Stimulated activated naive CD8-positive, alpha-beta T cell treated with anti-CD3 and anti-CD28 coated beads, Interleukin-15, Interleukin-2, amounts not matched to agents 100 U/mL and 50 U/mL, for 24 hours (primary cell): ENCODE results near the gene CSNK1G1.

Experiments
- ATAC-seq: fragments of 150-1000 bp; cut with Tn5 transposase; one replicate; pipeline ENCODE4 v1.10.0; 2021
- DNase-seq: peaks from one replicate; pipeline ENCODE4 v3.0.0; 2021

CSNK1G1 gene

DNA sequence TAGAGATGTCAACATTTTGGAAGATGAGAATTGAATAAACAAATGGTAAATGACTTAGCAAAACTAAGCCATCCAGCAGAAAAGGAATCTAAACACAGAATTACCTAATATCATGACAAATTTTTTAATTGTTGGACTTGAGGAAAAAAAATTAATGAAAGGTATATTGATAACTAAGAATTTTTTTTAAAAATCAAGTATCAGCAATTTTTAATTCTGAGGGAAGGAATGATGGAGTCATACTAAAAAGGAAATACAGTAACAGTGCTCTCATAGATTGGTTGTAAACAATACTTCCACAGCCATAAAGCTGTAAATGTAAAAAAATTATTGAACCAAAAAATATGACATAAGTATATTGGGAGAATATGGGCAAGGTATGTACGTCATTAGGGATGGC is 68.0 kb downstream of the CSNK1G1 start:
- DNase-seq (no peak), ATAC-seq (no peak)

GRCh38 chr15:64286473-64286872 is 69.5 kb downstream of the CSNK1G1 start:
- ATAC-seq (no peak), DNase-seq (no peak)

DNA sequence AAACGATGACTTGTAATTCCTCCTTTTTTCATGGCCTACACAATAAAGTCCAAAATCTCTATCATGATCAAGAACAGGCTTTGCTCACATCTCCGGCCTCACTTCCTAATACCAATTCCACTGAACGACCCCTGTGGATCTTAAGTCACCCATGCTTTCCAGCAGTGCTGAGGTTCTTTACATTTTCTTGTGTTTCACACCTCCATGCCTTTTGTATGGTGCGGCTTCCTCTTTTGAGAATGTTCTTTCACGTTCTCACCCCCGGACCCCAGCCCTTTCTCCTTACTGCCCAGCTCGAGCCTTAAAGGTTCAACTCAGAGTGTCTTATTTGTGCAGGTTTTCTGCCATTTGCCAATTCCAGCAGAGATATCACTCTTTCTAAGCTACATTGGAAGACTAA is 70.1 kb downstream of the CSNK1G1 start:
- ATAC-seq (no peak), DNase-seq (no peak)

GRCh38 chr15:64285150-64285549 is 70.8 kb downstream of the CSNK1G1 start:
- no peak for ATAC-seq

GRCh38 chr15:64284042-64284441 is 71.9 kb downstream of the CSNK1G1 start:
- DNase-seq: no peak
- no peak for ATAC-seq

More at GRCh38 chr15:64285150-64285549, 70.8 kb downstream of the CSNK1G1 start:
- DNase-seq: no peak

- DNase-seq (no peak), ATAC-seq (no peak)
These were observed 73.3 kb downstream of the CSNK1G1 start for GRCh38 chr15:64282701-64283100.

- ATAC-seq (no peak), DNase-seq (no peak)
These were observed 76.8 kb downstream of the CSNK1G1 start for GRCh38 chr15:64279131-64279530.

DNA sequence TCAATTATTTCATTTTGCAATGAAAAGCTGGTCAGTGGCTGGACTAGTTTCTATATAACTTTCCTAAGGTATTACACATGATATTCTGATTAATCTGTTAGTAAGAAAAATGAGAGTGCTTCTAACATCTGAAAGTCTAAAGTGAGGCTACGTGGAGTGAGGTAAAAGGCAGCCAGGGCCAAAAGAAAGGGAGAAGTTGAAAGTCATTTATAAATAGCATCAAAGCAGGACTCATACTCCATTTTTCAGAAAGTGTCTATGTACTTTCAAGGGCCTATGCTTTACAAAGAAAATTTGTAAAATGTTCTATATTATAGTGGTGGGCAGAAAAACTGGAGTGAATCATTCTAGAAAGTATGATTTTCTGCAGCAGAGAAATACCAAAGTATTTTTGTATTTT is 80.0 kb downstream of the CSNK1G1 start:
- ATAC-seq: no peak
- DNase-seq: no peak

GRCh38 chr15:64274341-64274950 is 81.5 kb downstream of the CSNK1G1 start:
- no peak for DNase-seq
- ATAC-seq: no peak

DNA sequence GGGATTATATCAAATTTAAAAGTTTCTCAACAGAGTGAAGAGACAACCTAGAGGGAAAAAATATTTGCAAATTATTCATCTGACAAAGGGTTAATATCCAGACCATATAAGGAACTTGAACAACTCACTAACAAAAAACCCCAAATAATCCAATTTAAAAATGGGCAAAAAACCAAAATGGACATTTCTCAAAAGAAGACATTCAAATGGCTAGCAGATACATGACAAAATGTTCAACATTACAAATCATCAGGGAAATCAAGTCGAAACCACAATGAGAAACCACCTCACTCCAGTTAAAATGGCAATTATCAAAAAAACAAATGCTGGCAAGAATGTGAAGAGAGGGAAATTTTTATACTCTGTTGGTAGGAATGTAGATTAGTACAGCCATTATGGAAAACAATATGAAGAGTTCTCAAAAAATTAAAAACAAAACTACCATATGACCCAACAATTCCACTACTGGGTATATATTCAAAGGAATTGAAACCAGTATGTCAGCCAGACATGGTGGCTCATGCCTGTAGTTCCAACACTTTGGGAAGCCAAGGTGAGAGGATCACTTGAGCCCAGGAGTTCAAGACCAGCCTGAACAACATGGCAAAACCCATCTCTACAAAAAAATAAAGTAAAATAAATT is 88.5 kb downstream of the CSNK1G1 start:
- no peak for DNase-seq
- peak; percentile 74 for ATAC-seq

DNA sequence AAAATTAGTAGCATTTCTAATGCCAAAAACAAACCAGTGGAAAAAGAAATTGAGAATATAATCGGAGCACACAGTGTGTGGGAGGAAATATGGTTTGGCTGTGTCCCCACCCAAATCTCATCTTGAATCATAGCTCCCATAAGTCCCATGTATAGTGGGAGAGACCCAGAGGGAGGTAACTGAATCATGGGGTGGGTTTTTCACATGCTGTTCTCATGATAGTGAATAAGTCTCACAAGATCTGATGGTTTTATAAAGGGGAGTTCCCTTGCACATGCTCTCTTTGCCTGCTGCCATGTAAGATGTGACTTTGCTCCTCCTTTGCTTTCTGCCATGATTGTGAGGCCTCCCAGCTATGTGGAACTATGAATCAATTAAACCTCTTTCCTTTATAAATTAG is 90.8 kb downstream of the CSNK1G1 start:
- ATAC-seq (peak; percentile 82), DNase-seq (peak; percentile 26)

- no peak for ATAC-seq
- DNase-seq: no peak
These were observed 91.5 kb downstream of the CSNK1G1 start for GRCh38 chr15:64264502-64264901.

DNA sequence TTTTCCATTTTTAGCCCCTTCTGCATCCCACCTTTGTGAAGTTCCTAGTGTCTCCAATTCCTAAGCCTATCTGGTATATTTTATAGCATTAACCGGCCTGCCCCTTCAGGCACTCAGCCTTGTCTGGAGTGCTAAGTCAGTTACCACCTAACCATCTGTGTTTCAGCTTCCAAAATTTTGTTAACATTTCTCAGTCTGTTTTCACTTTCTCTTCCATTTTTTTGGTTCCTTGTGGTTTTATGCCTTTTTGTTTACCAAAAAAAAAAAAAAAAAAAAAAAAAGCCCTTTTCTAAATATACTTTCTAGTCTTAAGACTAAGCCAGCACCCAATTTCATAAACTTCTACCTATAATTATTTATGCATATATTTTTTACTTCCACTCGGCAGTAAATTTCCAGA is 92.4 kb downstream of the CSNK1G1 start:
- ATAC-seq (no peak), DNase-seq (no peak)

DNA sequence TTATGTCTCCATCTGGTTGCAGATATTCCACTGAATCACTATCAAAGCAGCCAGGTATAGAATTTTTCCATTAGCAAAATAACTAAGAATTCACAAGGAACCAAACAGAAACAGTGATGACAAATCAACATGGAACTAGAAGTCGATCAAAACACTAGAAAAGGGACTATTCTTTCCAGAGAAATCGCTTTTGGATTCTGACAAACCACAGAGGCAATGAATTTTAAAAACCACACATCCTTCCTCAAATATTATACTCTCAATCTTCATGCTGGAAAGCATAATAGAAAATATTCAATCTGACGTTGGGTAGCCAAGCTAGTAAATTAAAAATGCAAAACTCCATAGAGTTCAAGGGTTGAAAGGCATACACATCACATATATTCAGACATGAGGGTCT is 99.9 kb downstream of the CSNK1G1 start:
- DNase-seq (no peak), ATAC-seq (no peak)

DNA sequence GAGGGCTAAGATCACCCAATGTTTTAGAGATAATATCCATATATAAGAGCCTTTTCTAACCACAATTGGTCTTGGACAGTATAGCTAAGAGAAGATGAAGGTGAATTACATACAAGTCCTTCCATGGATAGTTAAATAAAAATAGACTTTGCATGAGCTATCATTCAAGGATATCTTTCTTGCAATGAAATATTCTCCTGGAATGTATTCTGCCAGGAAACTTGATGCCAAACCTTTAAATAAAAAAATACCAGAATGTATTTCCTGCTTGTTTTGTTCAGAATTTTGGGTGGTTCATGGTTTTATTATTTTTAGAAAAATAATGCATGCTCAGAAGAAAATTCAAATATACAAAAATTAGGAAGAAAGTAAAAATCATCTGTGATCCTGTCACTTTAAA is 104.3 kb downstream of the CSNK1G1 start:
- ATAC-seq: no peak

DNA sequence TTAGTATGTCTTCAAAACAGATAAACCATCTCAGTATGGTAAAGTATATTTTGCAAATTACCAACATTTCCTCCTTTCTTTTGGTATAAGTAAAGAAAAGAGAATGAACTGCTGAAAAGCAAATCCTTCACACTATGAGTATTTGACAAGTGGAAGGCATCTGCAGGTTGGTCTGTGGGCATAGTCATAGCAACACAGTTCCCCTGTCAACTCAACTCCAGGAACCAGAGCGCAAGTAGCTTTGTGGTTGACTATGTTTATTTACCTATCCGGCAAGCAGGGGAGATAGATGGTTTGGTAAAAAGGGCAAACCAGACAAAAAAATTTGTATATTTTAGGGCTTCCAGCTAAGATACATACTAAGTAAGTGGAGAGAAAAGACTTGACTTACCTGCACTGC is 104.9 kb downstream of the CSNK1G1 start:
- no peak for ATAC-seq
- DNase-seq: no peak

More for the DNA sequence above, 104.3 kb downstream of the CSNK1G1 start:
- no peak for DNase-seq

DNA sequence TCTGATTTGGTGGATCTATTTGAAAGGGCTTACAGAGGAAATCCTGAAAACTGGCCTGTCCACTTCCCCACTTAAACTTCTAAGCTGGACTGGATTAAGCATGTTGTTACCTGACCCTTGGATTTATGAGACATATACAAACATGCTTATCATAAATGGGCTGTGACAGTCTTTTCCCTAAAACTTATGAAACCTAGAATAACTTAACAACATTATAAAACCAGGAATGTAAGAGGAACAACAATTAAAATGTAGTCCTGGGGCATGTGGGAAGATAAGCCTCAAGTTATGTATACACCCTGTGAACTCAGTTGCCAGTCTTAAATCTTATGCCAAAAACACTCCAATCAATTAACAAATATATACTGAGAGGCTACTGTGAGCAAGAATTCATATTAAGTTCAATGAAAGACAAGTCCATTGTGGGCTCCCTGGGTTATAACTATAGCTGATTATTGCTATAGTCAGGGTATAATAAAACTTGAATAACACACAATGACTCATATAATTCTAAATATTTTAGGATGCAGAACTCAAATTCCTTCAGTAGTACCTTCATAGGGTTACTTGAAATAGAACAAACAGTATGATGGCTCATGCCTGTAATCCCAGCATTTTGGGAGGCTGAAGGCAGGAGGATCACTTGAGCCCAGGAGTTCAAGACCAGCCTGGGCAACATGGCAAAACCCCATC is 105.9 kb downstream of the CSNK1G1 start:
- DNase-seq (no peak), ATAC-seq (no peak)

- no peak for DNase-seq
These were observed 106.6 kb downstream of the CSNK1G1 start for GRCh38 chr15:64249406-64249805.

DNA sequence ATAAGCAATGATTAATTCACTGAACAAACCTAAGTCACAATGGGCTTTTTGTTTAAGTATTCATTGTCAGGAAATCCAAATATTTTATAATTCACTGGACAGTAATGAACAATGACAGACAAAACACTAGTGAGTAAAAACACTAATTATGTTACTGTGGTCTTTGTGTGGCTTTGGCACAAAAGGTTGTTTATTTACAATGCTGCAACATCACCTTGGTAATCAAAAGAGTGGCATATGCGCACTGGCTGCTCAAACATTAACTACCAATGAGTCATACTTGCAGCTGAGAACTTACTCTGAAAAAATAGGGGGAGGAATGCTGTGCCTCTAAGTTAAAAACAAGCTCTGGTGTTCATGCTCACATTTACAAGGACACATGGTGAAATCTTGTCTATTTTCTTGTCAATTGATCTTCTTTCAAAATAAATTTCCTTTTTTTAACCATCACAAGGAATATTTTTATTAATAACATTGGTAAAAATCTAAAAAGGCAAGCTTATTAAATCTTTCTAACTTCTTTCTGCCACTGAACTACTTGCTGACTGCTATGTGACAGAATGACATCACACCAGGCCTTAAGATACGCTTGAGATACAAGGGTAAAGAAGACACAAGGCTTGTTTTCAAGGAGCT is 107.9 kb downstream of the CSNK1G1 start:
- ATAC-seq (peak; percentile 58), DNase-seq (no peak)

More at GRCh38 chr15:64249406-64249805, 106.6 kb downstream of the CSNK1G1 start:
- no peak for ATAC-seq

GRCh38 chr15:64247535-64247905 is 108.5 kb downstream of the CSNK1G1 start:
- no peak for DNase-seq
- no peak for ATAC-seq

- DNase-seq (peak; percentile 57), ATAC-seq (peak; percentile 98)
These were observed 109.4 kb downstream of the CSNK1G1 start for GRCh38 chr15:64246364-64247189.

DNA sequence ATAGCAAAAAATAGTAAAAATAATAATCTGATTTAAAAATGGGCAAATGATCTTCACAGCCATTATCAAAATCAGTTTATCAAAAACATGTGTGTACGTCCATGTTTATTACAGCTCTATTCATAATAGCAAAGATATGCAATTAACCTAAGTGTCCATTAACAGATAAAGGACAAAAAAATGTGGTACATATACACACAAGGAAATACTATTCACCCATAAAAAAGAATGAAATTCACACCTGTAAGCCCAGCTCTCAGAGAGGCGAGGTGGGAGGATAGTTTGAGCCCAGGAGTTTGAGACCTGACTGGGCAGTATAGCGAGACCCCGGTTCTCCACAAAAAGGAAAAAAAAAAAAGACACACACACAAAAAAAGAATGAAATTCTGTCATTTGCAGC is 110.6 kb downstream of the CSNK1G1 start:
- no peak for DNase-seq

More for the DNA sequence above, 110.6 kb downstream of the CSNK1G1 start:
- ATAC-seq: no peak
